Measurements from ENCODE around the gene DGKG.

GRCh38 chr3:186268616-186269448 is 93.2 kb downstream of the DGKG start:
- TF ChIP-seq EZH2 (IDR thresholded peaks at IDR 0.05; ENCODE audit: low read length) (no peak), CTCF (optimal IDR thresholded peaks at IDR 0.05 in 1 of 3, IDR thresholded peaks at IDR 0.05 in 1 of 3, conservative IDR thresholded peaks at IDR 0.05 in 1 of 3; ENCODE audit: extremely low read depth in 1 of 3, insufficient read depth in 2 of 3, low read length in 3 of 3) (peak; percentile 18 to 56 (median 25))

Data from keratinocyte (primary cell).